Right lobe of liver (tissue), 6 donors: ENCODE measurements around the gene ADGRE2. TPM values are rescaled to one million over a fixed set of nuclear protein-coding genes. Genes with fewer than 3 reads are reported as not detected.

ENCODE experiments used
- ATAC-seq, 4 donors: fragments of 200-7000 bp; cut with Tn5 transposase; one replicate each; pipeline ENCODE4 v1.9.1; 2020; ENCODE audit warnings: mild to moderate bottlenecking in 4 of 4, moderate library complexity in 4 of 4
- DNase-seq, 3 donors: peaks; one replicate each; pipeline ENCODE4 v3.0.0-alpha.2; 2020
- H3K27ac ChIP-seq, 3 donors: fragments of 200-600 bp; one replicate each; pipeline ENCODE4 v1.8.0; 2022
- H3K27me3 ChIP-seq, 2 donors: fragments of 200-600 bp; one replicate each; pipeline ENCODE4 v1.8.0; 2022
- H3K36me3 ChIP-seq, 4 donors: fragments of 200-600 bp; sonication (generic) in 1 of 4; one replicate each; pipeline versions ENCODE4 v1.5.1 to v1.8.0; 2017 to 2022; ENCODE audit warnings: control low read depth in 1 of 4
- H3K4me1 ChIP-seq, 4 donors: fragments of 200-600 bp; sonication (generic) in 1 of 4; one replicate each; pipeline versions ENCODE4 v1.5.1 to v1.8.0; 2017 to 2022; ENCODE audit warnings: control low read depth in 1 of 4
- H3K4me3 ChIP-seq, 3 donors: fragments of 200-600 bp; one replicate each; pipeline ENCODE4 v1.8.0; 2022
- H3K9me3 ChIP-seq, 4 donors: fragments of 200-600 bp; sonication (generic) in 1 of 4; one replicate each; pipeline versions ENCODE4 v1.5.1 to v1.8.0; 2017 to 2022; ENCODE audit warnings: control low read depth in 1 of 4
- CTCF ChIP-seq, 4 donors: fragments of 200-600 bp in 3 of 4; fragments of 450-650 bp in 1 of 4; IDR thresholded peaks; one replicate each; pipeline versions ENCODE4 v1.5.1 to v1.8.0; 2016 to 2022; ENCODE audit warnings: antibody characterized with exemption in 4 of 4, mild to moderate bottlenecking in 2 of 4
- POLR2A ChIP-seq: fragments of 450-650 bp; IDR thresholded peaks from one replicate; pipeline ENCODE4 v1.6.1; 2017; ENCODE audit warnings: antibody characterized with exemption, mild to moderate bottlenecking
- WGBS: methylation state at CpG from one replicate; pipeline ENCODE4 v1.1.6; 2018; ENCODE audit warnings: low coverage, low lambda C conversion rate; ENCODE audit not compliant: insufficient coverage; ENCODE audit errors: missing lambda C conversion rate; 5-methylcytosine and 5-hydroxymethylcytosine counted together
- intact Hi-C, 2 donors: fragments of 100-400 bp; cut with DNase I; formaldehyde crosslinking; loops; one replicate each; pipeline versions ENCODE4 v1.11.2 to v1.14.1; 2022
- total RNA-seq, 6 experiments: library from RNA; depleted of rRNA in 2 of 6; stranded (reverse); fragments of >200 nt in 2 of 6; fragmentation: NEBNext Ultra II Directional in 3 of 6; extraction: Animal tissue kit (Norgen Biotek cat#: 25700) in 3 of 6; gene quantifications; one replicate each; pipeline versions ENCODE4 v1.1.0 to v1.2.4, GENCODE V29; 2016 to 2023
- donor health status: DM: no; HTN: yes; CAD: no.
- donor health status: DM: no; HTN: no; CAD: no.
- donor health status: DM: no; HTN: no; CAD: no.
- donor health status: DM: no; HTN: yes; CAD: no.
- donor health status: DM: no; HTN: yes; CAD: no.

Gene ADGRE2
- total RNA-seq, 6 experiments from 2014 or later, result 1.6 to 5.7 (median 1.9) TPM

- intact Hi-C loops, result no loop called here
- Histone ChIP-seq H3K4me1 (no peaks in the 10 kb centered on the region), H3K4me3 (no peak overlapping the region), H3K27ac (no peak overlapping the region), H3K27me3 (no peaks in the 10 kb centered on the region), H3K9me3 (peaks cover 0 to 44% (median 26%) of the 10 kb centered on the region in 4 donors), H3K36me3 (peaks cover 0 to 31% (median 18%) of the 10 kb centered on the region in 4 donors)
- 68% methylated on average over 6 of the region's 18 CpGs for WGBS
- DNase-seq, result no peak
- no peak for TF ChIP-seq CTCF (IDR thresholded peaks at IDR 0.05)
- no peak for TF ChIP-seq POLR2A
- no peak for ATAC-seq
Measured at GRCh38 chr19:14718522-14719116, 59.7 kb downstream of the ADGRE2 start.

- WGBS, result 96% methylated on average over 2 of the region's 4 CpGs
Measured at GRCh38 chr19:14715841-14716240, 62.5 kb downstream of the ADGRE2 start.

GRCh38 chr19:14704450-14704849 is 73.9 kb downstream of the ADGRE2 start:
- Histone ChIP-seq H3K4me3 (no peak overlapping the region), H3K27me3 (no peaks in the 10 kb centered on the region), H3K9me3 (no peaks in the 10 kb centered on the region), H3K36me3 (peaks cover 0 to 51% (median 26%) of the 10 kb centered on the region in 4 donors), H3K27ac (no peak overlapping the region), H3K4me1 (no peaks in the 10 kb centered on the region)
- DNase-seq, result no peak
- intact Hi-C loops, result no loop called here
- TF ChIP-seq POLR2A (no peak), CTCF (IDR thresholded peaks at IDR 0.05) (no peak)
- no peak for ATAC-seq
- WGBS, result 76% methylated on average over 3 of the region's 6 CpGs

More at GRCh38 chr19:14715841-14716240, 62.5 kb downstream of the ADGRE2 start:
- DNase-seq (no peak), ATAC-seq (no peak)
- TF ChIP-seq POLR2A, result no peak
- TF ChIP-seq CTCF (IDR thresholded peaks at IDR 0.05), result no peak
- no peak overlapping the region for H3K27ac ChIP-seq
- no peaks in the 10 kb centered on the region for H3K27me3 ChIP-seq
- no peaks in the 10 kb centered on the region for H3K4me1 ChIP-seq
- peaks cover 0 to 31% (median 18%) of the 10 kb centered on the region in 4 donors for H3K36me3 ChIP-seq
- intact Hi-C loops, result no loop called here
- no peak overlapping the region for H3K4me3 ChIP-seq
- peaks cover 0 to 34% (median 21%) of the 10 kb centered on the region in 4 donors for H3K9me3 ChIP-seq

- WGBS, result 87% methylated on average over 3 of the region's 6 CpGs
- intact Hi-C loops, result no loop called here
Measured at GRCh38 chr19:14703833-14704232, 74.5 kb downstream of the ADGRE2 start.

More at GRCh38 chr19:14703833-14704232, 74.5 kb downstream of the ADGRE2 start:
- Histone ChIP-seq H3K36me3 (peaks cover 0 to 51% (median 22%) of the 10 kb centered on the region in 4 donors), H3K27ac (no peak overlapping the region), H3K27me3 (no peaks in the 10 kb centered on the region), H3K4me1 (no peaks in the 10 kb centered on the region), H3K4me3 (no peak overlapping the region), H3K9me3 (no peaks in the 10 kb centered on the region)
- no peak for ATAC-seq
- DNase-seq, result no peak
- TF ChIP-seq CTCF (IDR thresholded peaks at IDR 0.05), result no peak
- no peak for TF ChIP-seq POLR2A
